Fibroblast of skin of back (primary cell): ENCODE results near the gene NTMT2.

ENCODE experiments used
- DNase-seq: peaks from one replicate; pipeline ENCODE4 v3.0.0-alpha.2; 2013

The NTMT2 gene

GRCh38 chr1:170210142-170210541 is 64.4 kb downstream of the NTMT2 start:
- DNase-seq: no peak

- no peak for DNase-seq
Measured at GRCh38 chr1:170213596-170213995, 67.8 kb downstream of the NTMT2 start.

GRCh38 chr1:170214117-170215032 is 68.6 kb downstream of the NTMT2 start:
- no peak for DNase-seq

GRCh38 chr1:170215072-170215885 is 69.5 kb downstream of the NTMT2 start:
- peak; percentile 43 for DNase-seq

GRCh38 chr1:170217517-170218256 is 71.9 kb downstream of the NTMT2 start:
- no peak for DNase-seq

GRCh38 chr1:170218257-170218650 is 72.5 kb downstream of the NTMT2 start:
- peak; percentile 17 for DNase-seq
